K562 (cell line): ENCODE results near the gene TMEM132C. TPM values are rescaled to one million over a fixed set of nuclear protein-coding genes. Genes with fewer than 3 reads are reported as not detected.

Source experiments
- ATAC-seq: fragments of 200-7000 bp; cut with Tn5 transposase; 3 replicates; pipeline ENCODE4 v1.9.1; 2020; ENCODE audit warnings: moderate library complexity
- BruUV-seq: library from RNA; stranded (reverse); fragments of 400-500 nt; replicated peaks from 2 replicates; lab custom pipeline; 2021; lab: Mats Ljungman, UMichigan
- CTCF ChIA-PET: fragments of 300-600 bp; formaldehyde crosslinking; extraction: SDS; loops from one replicate; lab custom pipeline; 2021; ENCODE audit warnings: low intra/inter-chr PET ratio; lab: Yijun Ruan, JAX
- POLR2A ChIA-PET: fragments of 300-600, 350-650 bp; sonication (Branson Sonifier 250); formaldehyde crosslinking; extraction: SDS; loops from one replicate; lab custom pipeline; 2021; ENCODE audit warnings: antibody characterized with exemption, inconsistent platforms; lab: Yijun Ruan, JAX
- DNase-seq, 4 experiments: peaks; one replicate each; pipeline versions ENCODE4 v3.0.0 to v3.0.0-alpha.2; 2011 to 2018; ENCODE audit warnings: low spot score in 3 of 4, mixed read lengths in 3 of 4; ENCODE audit errors: extremely low read depth in 1 of 4
- FAIRE-seq: peaks from 2 replicates; lab custom pipeline; 2011; peaks lifted over from hg19 to GRCh38; lab: Jason Lieb, UNC
- H2AFZ ChIP-seq: 2 replicates; pipeline ENCODE4 v1.6.0; 2011; ENCODE audit warnings: low read depth, low read length, control low read depth, inconsistent platforms
- H3K27ac ChIP-seq: fragments of 200-600 bp; 3 replicates; pipeline ENCODE4 v1.8.0; 2011; ENCODE audit warnings: low read depth, mild to moderate bottlenecking, control low read depth, inconsistent platforms, low read length, moderate library complexity, mixed read lengths; ENCODE audit errors: extremely low read depth
- H3K27me3 ChIP-seq, 2 experiments: fragments of 300-600 bp in 1 of 2; 2 replicates in 1 of 2; 3 replicates in 1 of 2; pipeline versions ENCODE4 v1.6.0 to v1.8.0; 2011; ENCODE audit warnings: inconsistent platforms in 2 of 2, low read length in 2 of 2, mild to moderate bottlenecking in 1 of 2, mixed read lengths in 1 of 2, moderate library complexity in 1 of 2; ENCODE audit not compliant: control insufficient read depth in 2 of 2, insufficient read depth in 2 of 2
- H3K36me3 ChIP-seq: fragments of 300-600 bp; 3 replicates; pipeline ENCODE4 v1.8.0; 2011; ENCODE audit warnings: mild to moderate bottlenecking, low read length, inconsistent platforms; ENCODE audit not compliant: control insufficient read depth, insufficient read depth
- H3K4me1 ChIP-seq, 2 experiments: fragments of 200-600 bp in 1 of 2; replicated peaks in 1 of 2; 2 replicates in 1 of 2; 3 replicates in 1 of 2; pipeline versions ENCODE4 v1.5.1 to v1.8.0; 2011; ENCODE audit warnings: inconsistent platforms in 2 of 2, low read length in 2 of 2, mild to moderate bottlenecking in 1 of 2, mixed read lengths in 1 of 2, moderate library complexity in 1 of 2; ENCODE audit not compliant: control insufficient read depth in 2 of 2, insufficient read depth in 2 of 2
- H3K4me2 ChIP-seq: 2 replicates; pipeline ENCODE4 v1.6.1; 2011; ENCODE audit warnings: low read length, control low read depth, inconsistent platforms, mixed read lengths; ENCODE audit not compliant: insufficient read depth
- H3K4me3 ChIP-seq: fragments of 200-600 bp; sonication (generic), shearing (Covaris generic); 2 replicates; pipeline ENCODE4 v1.5.1; 2016; ENCODE audit warnings: control low read depth, inconsistent platforms
- H3K79me2 ChIP-seq: fragments of 200-600 bp; 3 replicates; pipeline ENCODE4 v1.8.0; 2011; ENCODE audit warnings: low read length, inconsistent platforms; ENCODE audit not compliant: control insufficient read depth, insufficient read depth
- H3K9ac ChIP-seq, 2 experiments: 2 replicates each; pipeline versions ENCODE4 v1.6.0 to v1.6.1; 2011; ENCODE audit warnings: low read depth in 2 of 2, low read length in 2 of 2, control low read depth in 1 of 2, inconsistent platforms in 1 of 2, mild to moderate bottlenecking in 1 of 2, mixed read lengths in 1 of 2; ENCODE audit not compliant: insufficient read depth in 1 of 2
- H3K9me1 ChIP-seq: one replicate; pipeline ENCODE4 v1.6.0; 2011; ENCODE audit warnings: inconsistent platforms, mild to moderate bottlenecking, low read length, moderate library complexity; ENCODE audit not compliant: control insufficient read depth, insufficient read depth
- H3K9me3 ChIP-seq: replicated peaks from 2 replicates; pipeline ENCODE4 v1.5.1; 2011; ENCODE audit warnings: low read depth, low read length, inconsistent platforms; ENCODE audit not compliant: control insufficient read depth, insufficient read depth
- H4K20me1 ChIP-seq: replicated peaks from 2 replicates; pipeline ENCODE4 v1.6.1; 2011; ENCODE audit warnings: low read length, inconsistent platforms, mixed read lengths; ENCODE audit not compliant: control insufficient read depth, insufficient read depth
- MCM7 ChIP-seq, 2 experiments: fragments of 450-650 bp; IDR thresholded peaks; 2 replicates each; pipeline ENCODE4 v1.6.1; 2016 to 2018
- MEIS2 ChIP-seq: fragments of 450-650 bp; IDR thresholded peaks from 2 replicates; pipeline ENCODE4 v1.6.1; 2014; ENCODE audit warnings: mild to moderate bottlenecking; ENCODE audit not compliant: partially characterized antibody
- NR3C1 ChIP-seq: sonication (generic); formaldehyde crosslinking; IDR thresholded peaks from 2 replicates; pipeline ENCODE4 v1.8.1; 2022; ENCODE audit warnings: missing genetic modification reagents
- SAFB ChIP-seq: fragments of 200-400 bp; formaldehyde crosslinking; IDR thresholded peaks from 2 replicates; pipeline ENCODE4 v1.6.1; 2017; ENCODE audit warnings: low read depth, low read length, borderline replicate concordance
- SFPQ ChIP-seq: fragments of 200-400 bp; formaldehyde crosslinking; IDR thresholded peaks from 2 replicates; pipeline ENCODE4 v1.6.1; 2017; ENCODE audit warnings: mild to moderate bottlenecking, low read depth, low read length, moderate library complexity
- TCF3 ChIP-seq: sonication (generic); formaldehyde crosslinking; IDR thresholded peaks from 2 replicates; pipeline ENCODE4 v1.4.0; 2020; ENCODE audit warnings: mild to moderate bottlenecking, missing genetic modification reagents
- ZBTB17 ChIP-seq: fragments of 450-650 bp; formaldehyde crosslinking; IDR thresholded peaks from 2 replicates; pipeline ENCODE4 v1.4.0; 2020; ENCODE audit warnings: mild to moderate bottlenecking
- ZNF239 ChIP-seq: fragments of 250-450 bp; sonication (Bioruptor Pico); IDR thresholded peaks from 2 replicates; pipeline ENCODE4 v1.4.0; 2020; ENCODE audit warnings: mild to moderate bottlenecking
- ZNF274 ChIP-seq: IDR thresholded peaks from 2 replicates; pipeline ENCODE4 v1.6.1; 2011; ENCODE audit warnings: low read depth, mild to moderate bottlenecking, low read length, moderate library complexity, borderline replicate concordance
- WGBS: fragments of 100-300 bp; shearing (Covaris generic); methylation state at CpG from one replicate; pipeline ENCODE4 v1.1.6; 2016; ENCODE audit warnings: low coverage, mixed read lengths; ENCODE audit not compliant: insufficient coverage; ENCODE audit errors: missing lambda C conversion rate; 5-methylcytosine and 5-hydroxymethylcytosine counted together
- in situ Hi-C: fragments of 300-500 bp; cut with MboI; formaldehyde crosslinking; loops from 4 replicates; pipeline ENCODE4 v1.15.0; 2018; ENCODE audit warnings: inconsistent platforms, mixed read lengths
- intact Hi-C: fragments of 100-400 bp; cut with micrococcal nuclease; formaldehyde crosslinking; loops from 2 replicates; pipeline ENCODE4 v1.14.2; 2022
- polyA plus RNA-seq, 8 experiments: library from polyadenylated mRNA; depleted of rRNA in 4 of 8; stranded (reverse) in 5 of 8; unstranded in 3 of 8; fragments of >200 nt; fragmentation: Nextera tagmentation in 2 of 8; fragmentation: Illumina TruSeq in 1 of 8; extraction: Ambion mirVana in 2 of 8; extraction: Trizol in 1 of 8; gene quantifications; 2 replicates each; pipeline versions ENCODE4 v1.2.1 to v1.2.3, GENCODE V29; 2011 to 2014; ENCODE audit warnings: inconsistent platforms in 1 of 8, missing spikeins in 1 of 8
- total RNA-seq, 7 experiments: library from RNA; depleted of rRNA in 6 of 7; stranded (reverse); fragments of >200 nt in 6 of 7; fragmentation: Illumina TruSeq in 2 of 7; extraction: Trizol in 2 of 7; gene quantifications; 2 replicates each; pipeline versions ENCODE4 v1.2.1 to v1.2.3, GENCODE V29; 2011 to 2021; ENCODE audit warnings: low replicate concordance in 1 of 7
- TF ChIP-seq, protein P1 (sequence below), 3 experiments: IDR thresholded peaks in 2 of 3; conservative IDR thresholded peaks in 1 of 3; 2 replicates each; pipeline ENCODE4 v1.5.1; 2011 to 2012; ENCODE audit warnings: low read length in 3 of 3, mild to moderate bottlenecking in 3 of 3, control low read depth in 2 of 3, improper control_type of control experiment in 1 of 3, inconsistent platforms in 1 of 3, low read depth in 1 of 3, mixed read lengths in 1 of 3, moderate library complexity in 1 of 3; ENCODE audit not compliant: insufficient read depth in 2 of 3
- TF ChIP-seq, protein P2 (sequence below): fragments of 150-350 bp; IDR thresholded peaks from 2 replicates; pipeline ENCODE4 v1.6.1; 2014; ENCODE audit warnings: low read depth, mild to moderate bottlenecking, low read length, borderline replicate concordance
- TF ChIP-seq, protein P3 (sequence below), 2 experiments: fragments of 200-800 bp in 1 of 2; sonication (Bioruptor generic) in 1 of 2; sonication (generic) in 1 of 2; formaldehyde crosslinking in 1 of 2; IDR thresholded peaks in 1 of 2; conservative IDR thresholded peaks in 1 of 2; 2 replicates each; pipeline versions ENCODE4 v1.5.0 to v1.6.1; 2016 to 2020; ENCODE audit warnings: missing compliant biosample characterization in 1 of 2, missing genetic modification characterization in 1 of 2, missing genetic modification reagents in 1 of 2

The TMEM132C gene
- total and polyA plus RNA-seq, 9 of the 15 experiments (the other 6 are each of a cell fraction or from before 2014, with no cell fraction given): not detected

- TF ChIP-seq, protein P1, sequence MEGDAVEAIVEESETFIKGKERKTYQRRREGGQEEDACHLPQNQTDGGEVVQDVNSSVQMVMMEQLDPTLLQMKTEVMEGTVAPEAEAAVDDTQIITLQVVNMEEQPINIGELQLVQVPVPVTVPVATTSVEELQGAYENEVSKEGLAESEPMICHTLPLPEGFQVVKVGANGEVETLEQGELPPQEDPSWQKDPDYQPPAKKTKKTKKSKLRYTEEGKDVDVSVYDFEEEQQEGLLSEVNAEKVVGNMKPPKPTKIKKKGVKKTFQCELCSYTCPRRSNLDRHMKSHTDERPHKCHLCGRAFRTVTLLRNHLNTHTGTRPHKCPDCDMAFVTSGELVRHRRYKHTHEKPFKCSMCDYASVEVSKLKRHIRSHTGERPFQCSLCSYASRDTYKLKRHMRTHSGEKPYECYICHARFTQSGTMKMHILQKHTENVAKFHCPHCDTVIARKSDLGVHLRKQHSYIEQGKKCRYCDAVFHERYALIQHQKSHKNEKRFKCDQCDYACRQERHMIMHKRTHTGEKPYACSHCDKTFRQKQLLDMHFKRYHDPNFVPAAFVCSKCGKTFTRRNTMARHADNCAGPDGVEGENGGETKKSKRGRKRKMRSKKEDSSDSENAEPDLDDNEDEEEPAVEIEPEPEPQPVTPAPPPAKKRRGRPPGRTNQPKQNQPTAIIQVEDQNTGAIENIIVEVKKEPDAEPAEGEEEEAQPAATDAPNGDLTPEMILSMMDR (IDR thresholded peaks at IDR 0.05 in 2 of 3, conservative IDR thresholded peaks at IDR 0.05 in 1 of 3; ENCODE audit: insufficient read depth in 2 of 3, low read depth in 1 of 3, low read length in 3 of 3): no peak
- TF ChIP-seq MEIS2: no peak
Observed at GRCh38 chr12:128557231-128557630, 290.3 kb downstream of the TMEM132C start (continued).

- in situ Hi-C loops: no loop called here
- intact Hi-C loops: no loop called here
- Histone ChIP-seq H3K4me1 (no peaks in the 10 kb centered on the region), H3K9me1 (no peaks in the 10 kb centered on the region), H3K79me2 (no peaks in the 10 kb centered on the region), H3K9ac (no peak overlapping the region), H3K4me3 (no peak overlapping the region), H3K9me3 (no peaks in the 10 kb centered on the region), H3K4me2 (no peak overlapping the region), H3K27me3 (no peaks in the 10 kb centered on the region), H4K20me1 (no peaks in the 10 kb centered on the region), H3K36me3 (no peaks in the 10 kb centered on the region), H2AFZ (no peak overlapping the region), H3K27ac (no peak overlapping the region)
- ChIA-PET POLR2A (interaction anchor here (0.7 kb wide), 1 partner anchor 11 kb away, joined by 3 read pairs; no protein-coding TSS in a partner anchor), CTCF (no interaction called here)
- no peak for DNase-seq
- no peak for ATAC-seq
- WGBS: 0% methylated on average over 3 of the region's 3 CpGs
- no TSS peak for BruUV-seq
- no peak for FAIRE-seq
- TF ChIP-seq MCM7 (IDR thresholded peaks at IDR 0.05) (no peak), SFPQ (no peak), ZNF239 (CRISPR knock-in tag) (no peak), TCF3 (CRISPR knock-in tag) (no peak), SAFB (no peak), NR3C1 (CRISPR knock-in tag) (no peak), ZBTB17 (CRISPR knock-in tag) (no peak), ZNF274 (no peak)
- TF ChIP-seq, protein P2, sequence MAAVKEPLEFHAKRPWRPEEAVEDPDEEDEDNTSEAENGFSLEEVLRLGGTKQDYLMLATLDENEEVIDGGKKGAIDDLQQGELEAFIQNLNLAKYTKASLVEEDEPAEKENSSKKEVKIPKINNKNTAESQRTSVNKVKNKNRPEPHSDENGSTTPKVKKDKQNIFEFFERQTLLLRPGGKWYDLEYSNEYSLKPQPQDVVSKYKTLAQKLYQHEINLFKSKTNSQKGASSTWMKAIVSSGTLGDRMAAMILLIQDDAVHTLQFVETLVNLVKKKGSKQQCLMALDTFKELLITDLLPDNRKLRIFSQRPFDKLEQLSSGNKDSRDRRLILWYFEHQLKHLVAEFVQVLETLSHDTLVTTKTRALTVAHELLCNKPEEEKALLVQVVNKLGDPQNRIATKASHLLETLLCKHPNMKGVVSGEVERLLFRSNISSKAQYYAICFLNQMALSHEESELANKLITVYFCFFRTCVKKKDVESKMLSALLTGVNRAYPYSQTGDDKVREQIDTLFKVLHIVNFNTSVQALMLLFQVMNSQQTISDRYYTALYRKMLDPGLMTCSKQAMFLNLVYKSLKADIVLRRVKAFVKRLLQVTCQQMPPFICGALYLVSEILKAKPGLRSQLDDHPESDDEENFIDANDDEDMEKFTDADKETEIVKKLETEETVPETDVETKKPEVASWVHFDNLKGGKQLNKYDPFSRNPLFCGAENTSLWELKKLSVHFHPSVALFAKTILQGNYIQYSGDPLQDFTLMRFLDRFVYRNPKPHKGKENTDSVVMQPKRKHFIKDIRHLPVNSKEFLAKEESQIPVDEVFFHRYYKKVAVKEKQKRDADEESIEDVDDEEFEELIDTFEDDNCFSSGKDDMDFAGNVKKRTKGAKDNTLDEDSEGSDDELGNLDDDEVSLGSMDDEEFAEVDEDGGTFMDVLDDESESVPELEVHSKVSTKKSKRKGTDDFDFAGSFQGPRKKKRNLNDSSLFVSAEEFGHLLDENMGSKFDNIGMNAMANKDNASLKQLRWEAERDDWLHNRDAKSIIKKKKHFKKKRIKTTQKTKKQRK: no peak
- TF ChIP-seq, protein P3, sequence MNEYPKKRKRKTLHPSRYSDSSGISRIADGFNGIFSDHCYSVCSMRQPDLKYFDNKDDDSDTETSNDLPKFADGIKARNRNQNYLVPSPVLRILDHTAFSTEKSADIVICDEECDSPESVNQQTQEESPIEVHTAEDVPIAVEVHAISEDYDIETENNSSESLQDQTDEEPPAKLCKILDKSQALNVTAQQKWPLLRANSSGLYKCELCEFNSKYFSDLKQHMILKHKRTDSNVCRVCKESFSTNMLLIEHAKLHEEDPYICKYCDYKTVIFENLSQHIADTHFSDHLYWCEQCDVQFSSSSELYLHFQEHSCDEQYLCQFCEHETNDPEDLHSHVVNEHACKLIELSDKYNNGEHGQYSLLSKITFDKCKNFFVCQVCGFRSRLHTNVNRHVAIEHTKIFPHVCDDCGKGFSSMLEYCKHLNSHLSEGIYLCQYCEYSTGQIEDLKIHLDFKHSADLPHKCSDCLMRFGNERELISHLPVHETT (CRISPR knock-in tag; conservative IDR thresholded peaks at IDR 0.05 in 1 of 2, IDR thresholded peaks at IDR 0.05 in 1 of 2): no peak
Observed at GRCh38 chr12:128564956-128565355, 298.0 kb downstream of the TMEM132C start.
